Measurements from ENCODE around the gene DPY19L1. TPM values are rescaled to one million over a fixed set of nuclear protein-coding genes. Genes with fewer than 3 reads are reported as not detected.

Gene DPY19L1
- total RNA-seq, 1 experiment from 2014 or later = 15.5 TPM

GRCh38 chr7:35037526-35038341, 449 bp upstream of the DPY19L1 start (continued):
- TF ChIP-seq MXD4 (CRISPR knock-in tag; IDR thresholded peaks at IDR 0.05; ENCODE audit: borderline replicate concordance) (no peak), ZNF423 (CRISPR knock-in tag; IDR thresholded peaks at IDR 0.05) (peak; percentile 49; the same call in 1 of the 2 replicates), JAZF1 (CRISPR knock-in tag; IDR thresholded peaks at IDR 0.05) (no peak), GABPB1 (CRISPR knock-in tag; IDR thresholded peaks at IDR 0.05) (peak; percentile 44; the same call in 1 of the 2 replicates), ZNF671 (CRISPR knock-in tag; IDR thresholded peaks at IDR 0.05) (no peak)

GRCh38 chr7:35036361-35037171, 719 bp downstream of the DPY19L1 start:
- DNase-seq (ENCODE audit: low spot score) (peak; percentile 63), ATAC-seq (peak; percentile 17)
- ChIA-PET POLR2A (no interaction called here), CTCF (interaction anchor here (0.5 to 2.2 kb wide), 16 partner anchors 10 to 1042 kb away, joined by 3 to 11 read pairs (median 3); partner anchors contain the start of gene NPSR1)
- no peaks in the 10 kb centered on the region for H3K27me3 Mint-ChIP-seq (ENCODE audit: low read depth)
- TF ChIP-seq NFE2L1 (CRISPR knock-in tag; IDR thresholded peaks at IDR 0.05) (no peak), ZNF232 (CRISPR knock-in tag; IDR thresholded peaks at IDR 0.05) (no peak), TEAD4 (CRISPR knock-in tag; IDR thresholded peaks at IDR 0.05) (no peak), NFATC4 (CRISPR knock-in tag; IDR thresholded peaks at IDR 0.05) (no peak), GABPB1 (CRISPR knock-in tag; IDR thresholded peaks at IDR 0.05) (no peak), ETV6 (CRISPR knock-in tag; IDR thresholded peaks at IDR 0.05) (no peak), ZNF263 (CRISPR knock-in tag; IDR thresholded peaks at IDR 0.05; ENCODE audit: low read depth) (no peak), JAZF1 (CRISPR knock-in tag; IDR thresholded peaks at IDR 0.05) (no peak), FOXP4 (CRISPR knock-in tag; IDR thresholded peaks at IDR 0.05) (no peak), PRRX2 (CRISPR knock-in tag; IDR thresholded peaks at IDR 0.05) (no peak), ZNF425 (CRISPR knock-in tag; conservative IDR thresholded peaks at IDR 0.05) (no peak), NR2C2 (CRISPR knock-in tag; IDR thresholded peaks at IDR 0.05) (no peak), CTCF (IDR thresholded peaks at IDR 0.05) (no peak), FOXK1 (CRISPR knock-in tag; IDR thresholded peaks at IDR 0.05) (no peak), SP1 (CRISPR knock-in tag; conservative IDR thresholded peaks at IDR 0.05) (no peak)
- TF ChIP-seq, protein P1, sequence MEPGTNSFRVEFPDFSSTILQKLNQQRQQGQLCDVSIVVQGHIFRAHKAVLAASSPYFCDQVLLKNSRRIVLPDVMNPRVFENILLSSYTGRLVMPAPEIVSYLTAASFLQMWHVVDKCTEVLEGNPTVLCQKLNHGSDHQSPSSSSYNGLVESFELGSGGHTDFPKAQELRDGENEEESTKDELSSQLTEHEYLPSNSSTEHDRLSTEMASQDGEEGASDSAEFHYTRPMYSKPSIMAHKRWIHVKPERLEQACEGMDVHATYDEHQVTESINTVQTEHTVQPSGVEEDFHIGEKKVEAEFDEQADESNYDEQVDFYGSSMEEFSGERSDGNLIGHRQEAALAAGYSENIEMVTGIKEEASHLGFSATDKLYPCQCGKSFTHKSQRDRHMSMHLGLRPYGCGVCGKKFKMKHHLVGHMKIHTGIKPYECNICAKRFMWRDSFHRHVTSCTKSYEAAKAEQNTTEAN (CRISPR knock-in tag; IDR thresholded peaks at IDR 0.05) = no peak
- no peaks in the 10 kb centered on the region for H3K36me3 Mint-ChIP-seq
- peaks cover 41% of the 10 kb centered on the region for H3K4me1 Mint-ChIP-seq
- no peaks in the 10 kb centered on the region for H3K9me3 Mint-ChIP-seq
- H3K27ac Mint-ChIP-seq = peak overlapping the region; percentile 80
- H3K4me3 Mint-ChIP-seq = peak overlapping the region; percentile 96
